Jurkat, Clone E6-1 (cell line): ENCODE data around the gene RABGAP1.

ENCODE experiments used
- DNase-seq: peaks from one replicate; pipeline ENCODE4 v3.0.0-alpha.2; 2011; ENCODE audit warnings: low read depth, low spot score
- H3K4me3 ChIP-seq: 2 replicates; pipeline ENCODE4 v1.5.1; 2011; ENCODE audit warnings: mild to moderate bottlenecking, low read length, control low read depth, moderate library complexity

RABGAP1 gene

DNA sequence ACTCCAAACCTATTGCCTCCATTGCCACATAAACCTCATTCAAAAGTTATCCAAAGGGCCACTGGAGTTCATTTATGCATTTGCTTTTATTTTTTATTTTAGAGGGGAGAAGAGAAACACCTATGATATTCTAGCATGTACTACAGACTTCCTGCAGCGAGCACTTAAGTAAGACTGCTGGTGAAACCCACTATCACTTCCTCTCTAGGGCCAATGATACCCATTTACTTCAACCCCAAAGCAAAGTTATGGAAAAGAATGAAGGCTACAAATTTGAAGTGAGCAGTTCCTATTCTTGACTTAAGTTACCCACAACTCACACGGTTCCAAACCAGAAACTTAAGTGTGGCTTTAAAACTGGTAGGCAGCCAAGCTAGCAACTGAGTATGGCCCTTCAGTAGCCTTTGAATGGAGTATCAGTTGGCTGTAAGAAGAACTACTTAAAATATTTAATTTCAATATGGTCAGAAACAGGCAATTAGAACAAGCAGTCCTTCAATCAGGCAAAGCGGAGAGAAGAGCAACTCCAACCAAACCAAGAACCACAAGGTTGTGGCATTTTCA is 186.8 kb downstream of the RABGAP1 start:
- no peak overlapping the region for H3K4me3 ChIP-seq
- peak; percentile 9 for DNase-seq

GRCh38 chr9:123128591-123128990 is 187.8 kb downstream of the RABGAP1 start:
- no peak overlapping the region for H3K4me3 ChIP-seq
- no peak for DNase-seq

GRCh38 chr9:123129423-123129822 is 188.6 kb downstream of the RABGAP1 start:
- DNase-seq, result no peak
- no peak overlapping the region for H3K4me3 ChIP-seq

- DNase-seq, result no peak
- H3K4me3 ChIP-seq, result no peak overlapping the region
These were observed 190.4 kb downstream of the RABGAP1 start for GRCh38 chr9:123131258-123131657.

GRCh38 chr9:123131993-123132392 is 191.2 kb downstream of the RABGAP1 start:
- H3K4me3 ChIP-seq, result no peak overlapping the region
- DNase-seq, result no peak

- no peak overlapping the region for H3K4me3 ChIP-seq
These were observed 191.9 kb downstream of the RABGAP1 start for GRCh38 chr9:123132696-123133095.

DNA sequence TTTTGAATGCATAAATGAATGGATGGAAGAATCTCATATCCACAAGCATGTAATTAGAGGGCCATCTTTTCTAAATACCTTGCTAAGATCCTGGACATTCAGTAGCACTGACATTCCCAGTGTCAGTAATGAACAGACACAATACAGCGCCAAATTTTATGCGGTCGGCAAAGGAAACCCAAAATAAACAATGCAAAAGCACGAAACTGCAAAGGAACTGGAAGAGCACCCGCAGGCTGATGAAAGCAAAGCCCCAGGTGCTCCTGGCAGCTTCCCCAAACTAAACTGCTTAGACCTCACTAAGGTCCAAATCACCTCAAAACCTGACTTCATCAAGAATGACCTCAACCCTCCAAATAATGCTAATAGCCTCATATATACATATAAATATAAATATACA is 194.6 kb downstream of the RABGAP1 start:
- DNase-seq, result no peak
- no peak overlapping the region for H3K4me3 ChIP-seq

More at GRCh38 chr9:123132696-123133095, 191.9 kb downstream of the RABGAP1 start:
- DNase-seq, result no peak

DNA sequence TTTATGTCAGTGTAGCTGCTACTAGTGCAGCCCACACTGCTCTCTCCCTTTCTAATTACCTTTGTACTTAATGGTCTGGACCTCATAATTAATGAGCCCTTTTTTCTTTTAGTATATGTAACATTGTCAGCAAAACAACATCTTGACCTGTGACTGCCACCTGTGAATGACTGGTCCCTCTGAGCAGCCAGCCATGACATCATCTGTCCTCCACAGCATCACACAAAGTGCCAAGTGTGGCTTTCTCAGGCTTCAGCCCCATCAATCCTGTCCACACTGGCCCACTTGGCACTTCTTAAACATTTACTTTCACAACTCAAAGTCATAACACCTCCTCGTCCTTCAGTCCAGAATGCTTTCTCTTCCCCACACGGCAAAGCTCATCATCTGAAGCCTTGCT is 197.3 kb downstream of the RABGAP1 start:
- DNase-seq, result no peak
- H3K4me3 ChIP-seq, result no peak overlapping the region

- DNase-seq, result no peak
These were observed 208.2 kb downstream of the RABGAP1 start for GRCh38 chr9:123149067-123149466.

GRCh38 chr9:123150708-123151503 is 210.1 kb downstream of the RABGAP1 start:
- no peak overlapping the region for H3K4me3 ChIP-seq
- no peak for DNase-seq

More at GRCh38 chr9:123149067-123149466, 208.2 kb downstream of the RABGAP1 start:
- no peak overlapping the region for H3K4me3 ChIP-seq
